GM23338 (cell line): Measurements from ENCODE around the gene SARDH.

ENCODE experiments used
- CREB1 ChIP-seq: fragments of 250-450 bp; sonication (Bioruptor Pico); IDR thresholded peaks from 2 replicates; pipeline ENCODE4 v1.5.0; 2020; ENCODE audit warnings: low read depth, mild to moderate bottlenecking, moderate library complexity
- CTCF ChIP-seq, 2 experiments: fragments of 200-600 bp in 1 of 2; sonication (generic) in 1 of 2; conservative IDR thresholded peaks; 2 replicates each; pipeline versions ENCODE4 v1.5.1 to v1.6.1; 2016 to 2017; ENCODE audit warnings: antibody characterized with exemption in 2 of 2, low read depth in 2 of 2, mild to moderate bottlenecking in 2 of 2, moderate library complexity in 1 of 2
- ETS1 ChIP-seq: IDR thresholded peaks from 2 replicates; pipeline ENCODE4 v1.6.1; 2016; ENCODE audit warnings: antibody characterized with exemption
- EZH2 ChIP-seq: fragments of 200-600 bp; sonication (generic); IDR thresholded peaks from one replicate; pipeline ENCODE4 v1.8.0; 2017; ENCODE audit warnings: antibody characterized with exemption, mild to moderate bottlenecking, low read depth; ENCODE audit not compliant: unreplicated experiment
- EZH2phosphoT487 ChIP-seq: fragments of 200-600 bp; sonication (generic); IDR thresholded peaks from one replicate; pipeline ENCODE4 v1.8.1; 2018; ENCODE audit warnings: antibody characterized with exemption; ENCODE audit not compliant: unreplicated experiment
- JUNB ChIP-seq: IDR thresholded peaks from one replicate; pipeline ENCODE4 v1.6.1; 2016; ENCODE audit warnings: antibody characterized with exemption; ENCODE audit not compliant: unreplicated experiment
- POLR2AphosphoS5 ChIP-seq: IDR thresholded peaks from 2 replicates; pipeline ENCODE4 v1.6.1; 2016; ENCODE audit warnings: antibody characterized with exemption, low read depth
- STAT1 ChIP-seq: IDR thresholded peaks from one replicate; pipeline ENCODE4 v1.6.1; 2016; ENCODE audit warnings: antibody characterized with exemption; ENCODE audit not compliant: unreplicated experiment
- ZNF114 ChIP-seq: fragments of 250-450 bp; sonication (Bioruptor Pico); IDR thresholded peaks from 2 replicates; pipeline ENCODE4 v1.5.0; 2020; ENCODE audit warnings: mild to moderate bottlenecking, moderate library complexity
- ZNF331 ChIP-seq: fragments of 250-450 bp; sonication (Bioruptor Pico); IDR thresholded peaks from 2 replicates; pipeline ENCODE4 v1.5.0; 2020; ENCODE audit warnings: low read depth, mild to moderate bottlenecking, moderate library complexity
- TF ChIP-seq, protein P1 (sequence below): IDR thresholded peaks from one replicate; pipeline ENCODE4 v1.6.1; 2018; ENCODE audit warnings: antibody characterized with exemption; ENCODE audit not compliant: unreplicated experiment

- TF ChIP-seq JUNB (no peak), CTCF (conservative IDR thresholded peaks at IDR 0.05; ENCODE audit: low read depth in 2 of 2) (no peak), EZH2 (no peak), EZH2phosphoT487 (no peak), ETS1 (no peak), POLR2AphosphoS5 (no peak), ZNF114 (CRISPR knock-in tag) (no peak), CREB1 (CRISPR knock-in tag) (no peak), STAT1 (no peak), ZNF331 (CRISPR knock-in tag) (no peak)
- TF ChIP-seq, protein P1, sequence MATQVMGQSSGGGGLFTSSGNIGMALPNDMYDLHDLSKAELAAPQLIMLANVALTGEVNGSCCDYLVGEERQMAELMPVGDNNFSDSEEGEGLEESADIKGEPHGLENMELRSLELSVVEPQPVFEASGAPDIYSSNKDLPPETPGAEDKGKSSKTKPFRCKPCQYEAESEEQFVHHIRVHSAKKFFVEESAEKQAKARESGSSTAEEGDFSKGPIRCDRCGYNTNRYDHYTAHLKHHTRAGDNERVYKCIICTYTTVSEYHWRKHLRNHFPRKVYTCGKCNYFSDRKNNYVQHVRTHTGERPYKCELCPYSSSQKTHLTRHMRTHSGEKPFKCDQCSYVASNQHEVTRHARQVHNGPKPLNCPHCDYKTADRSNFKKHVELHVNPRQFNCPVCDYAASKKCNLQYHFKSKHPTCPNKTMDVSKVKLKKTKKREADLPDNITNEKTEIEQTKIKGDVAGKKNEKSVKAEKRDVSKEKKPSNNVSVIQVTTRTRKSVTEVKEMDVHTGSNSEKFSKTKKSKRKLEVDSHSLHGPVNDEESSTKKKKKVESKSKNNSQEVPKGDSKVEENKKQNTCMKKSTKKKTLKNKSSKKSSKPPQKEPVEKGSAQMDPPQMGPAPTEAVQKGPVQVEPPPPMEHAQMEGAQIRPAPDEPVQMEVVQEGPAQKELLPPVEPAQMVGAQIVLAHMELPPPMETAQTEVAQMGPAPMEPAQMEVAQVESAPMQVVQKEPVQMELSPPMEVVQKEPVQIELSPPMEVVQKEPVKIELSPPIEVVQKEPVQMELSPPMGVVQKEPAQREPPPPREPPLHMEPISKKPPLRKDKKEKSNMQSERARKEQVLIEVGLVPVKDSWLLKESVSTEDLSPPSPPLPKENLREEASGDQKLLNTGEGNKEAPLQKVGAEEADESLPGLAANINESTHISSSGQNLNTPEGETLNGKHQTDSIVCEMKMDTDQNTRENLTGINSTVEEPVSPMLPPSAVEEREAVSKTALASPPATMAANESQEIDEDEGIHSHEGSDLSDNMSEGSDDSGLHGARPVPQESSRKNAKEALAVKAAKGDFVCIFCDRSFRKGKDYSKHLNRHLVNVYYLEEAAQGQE = no peak
Observed at GRCh38 chr9:133706307-133707050, 31.7 kb downstream of the SARDH start.
